Measurements from ENCODE around the gene BCAT1.

The BCAT1 gene

GRCh38 chr12:24890048-24890803 is 58.7 kb downstream of the BCAT1 start:
- H3K4me3 ChIP-seq (ENCODE audit: control insufficient read depth, low read depth, low read length), result no peak overlapping the region
- no peak for DNase-seq (ENCODE audit: low read depth)
- TF ChIP-seq CTCF (conservative IDR thresholded peaks at IDR 0.05; ENCODE audit: control insufficient read depth, insufficient read depth, low read depth, low read length), result no peak

- H3K4me3 ChIP-seq (ENCODE audit: control insufficient read depth, low read depth, low read length), result no peak overlapping the region
- TF ChIP-seq CTCF (conservative IDR thresholded peaks at IDR 0.05; ENCODE audit: control insufficient read depth, insufficient read depth, low read depth, low read length), result no peak
- DNase-seq (ENCODE audit: low read depth), result no peak
Measured at GRCh38 chr12:24889411-24889810, 59.5 kb downstream of the BCAT1 start.

GRCh38 chr12:24888813-24889212 is 60.1 kb downstream of the BCAT1 start:
- no peak for TF ChIP-seq CTCF (conservative IDR thresholded peaks at IDR 0.05; ENCODE audit: control insufficient read depth, insufficient read depth, low read depth, low read length)
- DNase-seq (ENCODE audit: low read depth), result no peak
- H3K4me3 ChIP-seq (ENCODE audit: control insufficient read depth, low read depth, low read length), result no peak overlapping the region

- TF ChIP-seq CTCF (conservative IDR thresholded peaks at IDR 0.05; ENCODE audit: control insufficient read depth, insufficient read depth, low read depth, low read length), result no peak
- H3K4me3 ChIP-seq (ENCODE audit: control insufficient read depth, low read depth, low read length), result no peak overlapping the region
- no peak for DNase-seq (ENCODE audit: low read depth)
Measured at GRCh38 chr12:24884911-24885310, 64.0 kb downstream of the BCAT1 start.

- no peak for DNase-seq (ENCODE audit: low read depth)
- TF ChIP-seq CTCF (conservative IDR thresholded peaks at IDR 0.05; ENCODE audit: control insufficient read depth, insufficient read depth, low read depth, low read length), result no peak
- no peak overlapping the region for H3K4me3 ChIP-seq (ENCODE audit: control insufficient read depth, low read depth, low read length)
Measured at GRCh38 chr12:24881724-24882371, 67.1 kb downstream of the BCAT1 start.

GRCh38 chr12:24881227-24881626 is 67.7 kb downstream of the BCAT1 start:
- DNase-seq (ENCODE audit: low read depth), result no peak
- H3K4me3 ChIP-seq (ENCODE audit: control insufficient read depth, low read depth, low read length), result no peak overlapping the region
- TF ChIP-seq CTCF (conservative IDR thresholded peaks at IDR 0.05; ENCODE audit: control insufficient read depth, insufficient read depth, low read depth, low read length), result no peak
